Body of pancreas (tissue), 4 donors: Measurements from ENCODE around the gene UBAC1. TPM values are rescaled to one million over a fixed set of nuclear protein-coding genes. Genes with fewer than 3 reads are reported as not detected.
A peak's percentile ranks its signal among the peaks of the same experiment; 100 is the strongest.

Source experiments
- ATAC-seq: fragments of 150-250 bp; one replicate; pipeline ENCODE4 v1.9.1; 2016
- DNase-seq, 4 donors: peaks; one replicate each; pipeline ENCODE4 v3.0.0-alpha.2; 2019
- H3K27ac ChIP-seq, 4 donors: fragments of 200-600 bp; sonication (generic); 1 replicate in 3 of 4; 2 replicates in 1 of 4; pipeline versions ENCODE4 v1.5.1 to v1.6.1; 2016 to 2019; ENCODE audit warnings: mild to moderate bottlenecking in 1 of 4, mixed read lengths in 1 of 4, moderate library complexity in 1 of 4
- H3K27me3 ChIP-seq, 2 donors: fragments of 200-600 bp; sonication (generic); one replicate each; pipeline ENCODE4 v1.6.0; 2016; ENCODE audit warnings: mild to moderate bottlenecking in 1 of 2
- H3K36me3 ChIP-seq, 2 donors: fragments of 200-600 bp; sonication (generic); replicated peaks in 1 of 2; 2 replicates each; pipeline ENCODE4 v1.5.1; 2016; ENCODE audit warnings: low read depth in 2 of 2; ENCODE audit not compliant: insufficient read depth in 1 of 2
- H3K4me1 ChIP-seq: fragments of 200-600 bp; sonication (generic); one replicate; pipeline ENCODE4 v1.6.0; 2016
- H3K4me3 ChIP-seq, 2 donors: fragments of 200-600 bp; sonication (generic); 1 replicate in 1 of 2; 2 replicates in 1 of 2; pipeline ENCODE4 v1.5.1; 2016 to 2019
- H3K9me3 ChIP-seq, 3 donors: fragments of 200-600 bp; sonication (generic); 1 replicate in 2 of 3; 2 replicates in 1 of 3; pipeline ENCODE4 v1.5.1; 2016
- POLR2A ChIP-seq, 3 donors: fragments of 450-650 bp; IDR thresholded peaks; one replicate each; pipeline ENCODE4 v1.6.1; 2016; ENCODE audit warnings: antibody characterized with exemption in 3 of 3, mild to moderate bottlenecking in 2 of 3
- WGBS, 2 donors: methylation state at CpG; one replicate each; pipeline ENCODE4 v1.1.5; 2017; 5-methylcytosine and 5-hydroxymethylcytosine counted together
- intact Hi-C: fragments of 100-400 bp; cut with DNase I; formaldehyde crosslinking; loops from one replicate; pipeline ENCODE4 v1.15.1; 2023
- total RNA-seq, 2 donors: library from RNA; depleted of rRNA; stranded (reverse); fragments of >200 nt; gene quantifications; one replicate each; pipeline ENCODE4 v1.1.0, GENCODE V29; 2016
- TF ChIP-seq, protein P1 (sequence below), 7 experiments: fragments of 450-650 bp in 4 of 7; fragments of 200-600 bp in 3 of 7; sonication (generic) in 3 of 7; IDR thresholded peaks; one replicate each; pipeline ENCODE4 v1.5.1; 2016 to 2019; ENCODE audit warnings: antibody characterized with exemption in 7 of 7

UBAC1 gene
- total RNA-seq, 2 donors from 2014 or later = 17.4 to 25.4 TPM

DNA sequence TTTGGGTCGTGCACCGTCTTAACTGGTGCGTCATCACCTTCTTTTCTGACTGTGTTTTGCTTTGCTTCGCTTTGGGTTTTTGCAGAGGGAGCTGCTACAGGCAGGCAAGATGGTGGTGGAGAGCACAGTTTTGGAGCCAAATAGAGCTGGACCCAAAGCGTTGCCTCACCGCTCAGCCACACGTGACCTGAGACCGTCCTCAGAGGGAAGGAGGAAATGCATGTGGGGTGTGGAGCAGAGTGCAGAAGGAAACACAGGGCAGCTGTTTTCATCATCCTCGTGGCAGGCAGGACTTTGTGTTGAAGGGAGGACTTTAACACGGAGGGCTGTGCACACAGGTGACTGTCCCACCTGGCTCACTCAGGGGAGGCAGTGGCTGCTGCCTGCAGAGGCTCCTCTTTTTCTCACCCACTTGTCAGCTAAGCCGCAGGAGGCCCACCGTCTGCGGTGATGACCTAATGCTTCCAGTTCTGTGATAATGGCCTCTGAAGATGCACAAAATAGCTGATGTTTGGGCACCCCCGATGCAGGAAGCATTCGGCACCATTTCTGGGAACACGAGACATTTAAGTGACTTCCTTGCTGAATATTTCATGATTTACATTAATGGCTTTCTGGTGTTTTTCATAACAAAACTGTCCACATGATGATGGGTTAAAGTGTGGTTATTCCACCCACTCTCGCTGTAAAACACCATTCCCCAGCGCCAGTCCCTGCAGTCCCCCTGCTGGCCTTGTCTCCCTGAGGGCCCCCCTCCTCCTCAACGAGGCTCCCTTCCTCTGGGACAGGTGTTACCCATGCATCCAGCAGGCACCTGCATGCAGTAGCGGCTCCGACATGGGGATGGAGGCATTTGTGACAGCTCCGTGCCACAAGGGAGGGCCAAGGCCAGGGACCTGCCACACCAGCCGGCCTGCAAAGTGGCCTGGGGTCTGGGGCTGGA is 12.4 kb upstream of the UBAC1 start:
- H3K27ac ChIP-seq = no peak overlapping the region
- intact Hi-C loops = no loop called here
- TF ChIP-seq, protein P1, sequence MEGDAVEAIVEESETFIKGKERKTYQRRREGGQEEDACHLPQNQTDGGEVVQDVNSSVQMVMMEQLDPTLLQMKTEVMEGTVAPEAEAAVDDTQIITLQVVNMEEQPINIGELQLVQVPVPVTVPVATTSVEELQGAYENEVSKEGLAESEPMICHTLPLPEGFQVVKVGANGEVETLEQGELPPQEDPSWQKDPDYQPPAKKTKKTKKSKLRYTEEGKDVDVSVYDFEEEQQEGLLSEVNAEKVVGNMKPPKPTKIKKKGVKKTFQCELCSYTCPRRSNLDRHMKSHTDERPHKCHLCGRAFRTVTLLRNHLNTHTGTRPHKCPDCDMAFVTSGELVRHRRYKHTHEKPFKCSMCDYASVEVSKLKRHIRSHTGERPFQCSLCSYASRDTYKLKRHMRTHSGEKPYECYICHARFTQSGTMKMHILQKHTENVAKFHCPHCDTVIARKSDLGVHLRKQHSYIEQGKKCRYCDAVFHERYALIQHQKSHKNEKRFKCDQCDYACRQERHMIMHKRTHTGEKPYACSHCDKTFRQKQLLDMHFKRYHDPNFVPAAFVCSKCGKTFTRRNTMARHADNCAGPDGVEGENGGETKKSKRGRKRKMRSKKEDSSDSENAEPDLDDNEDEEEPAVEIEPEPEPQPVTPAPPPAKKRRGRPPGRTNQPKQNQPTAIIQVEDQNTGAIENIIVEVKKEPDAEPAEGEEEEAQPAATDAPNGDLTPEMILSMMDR (IDR thresholded peaks at IDR 0.05) = no peak
- TF ChIP-seq POLR2A (IDR thresholded peaks at IDR 0.05) = no peak

DNA sequence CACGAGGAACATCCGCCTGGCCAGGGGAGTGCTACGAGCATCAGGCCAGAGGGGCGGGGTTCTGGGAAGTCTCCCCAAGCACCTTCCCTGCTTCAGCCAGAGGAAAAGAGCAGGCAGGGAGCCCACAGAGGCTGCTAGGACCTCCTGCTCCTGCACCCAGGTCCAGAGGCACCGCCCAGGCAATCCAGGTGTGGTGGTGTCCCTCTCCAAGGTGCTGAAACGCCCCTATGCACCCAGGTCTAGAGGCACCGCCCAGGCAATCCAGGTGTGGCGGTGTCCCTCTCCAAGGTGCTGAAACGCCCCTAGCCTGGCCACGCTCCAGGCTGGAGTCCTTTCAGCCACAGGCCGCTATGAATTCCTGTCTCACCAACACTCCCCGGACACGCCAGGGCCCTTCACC is 10.7 kb upstream of the UBAC1 start:
- intact Hi-C loops = no loop called here
- 15 to 22% methylated on average over 9 to 13 of the region's 13 CpGs for WGBS, 2 donors
- ATAC-seq (peak; percentile 77), DNase-seq (peak; percentile 87 to 92 (median 88))
- H3K27me3 ChIP-seq = no peaks in the 10 kb centered on the region
- TF ChIP-seq, protein P1 (IDR thresholded peaks at IDR 0.05) = no peak
- no peak for TF ChIP-seq POLR2A (IDR thresholded peaks at IDR 0.05)
- no peak overlapping the region for H3K4me3 ChIP-seq
- peaks cover 15% of the 10 kb centered on the region for H3K4me1 ChIP-seq
- H3K36me3 ChIP-seq = no peaks in the 10 kb centered on the region
- no peaks in the 10 kb centered on the region for H3K9me3 ChIP-seq
- H3K27ac ChIP-seq = no peak overlapping the region

More for the DNA sequence above, 12.4 kb upstream of the UBAC1 start:
- ATAC-seq (no peak), DNase-seq (peak in 1 of 4 donors; percentile 30)
- 37 to 48% methylated on average over 17 to 23 of the region's 23 CpGs for WGBS, 2 donors
- no peaks in the 10 kb centered on the region for H3K36me3 ChIP-seq
- peaks cover 4% of the 10 kb centered on the region for H3K4me1 ChIP-seq
- H3K4me3 ChIP-seq = no peak overlapping the region
- no peaks in the 10 kb centered on the region for H3K9me3 ChIP-seq
- H3K27me3 ChIP-seq = no peaks in the 10 kb centered on the region

DNA sequence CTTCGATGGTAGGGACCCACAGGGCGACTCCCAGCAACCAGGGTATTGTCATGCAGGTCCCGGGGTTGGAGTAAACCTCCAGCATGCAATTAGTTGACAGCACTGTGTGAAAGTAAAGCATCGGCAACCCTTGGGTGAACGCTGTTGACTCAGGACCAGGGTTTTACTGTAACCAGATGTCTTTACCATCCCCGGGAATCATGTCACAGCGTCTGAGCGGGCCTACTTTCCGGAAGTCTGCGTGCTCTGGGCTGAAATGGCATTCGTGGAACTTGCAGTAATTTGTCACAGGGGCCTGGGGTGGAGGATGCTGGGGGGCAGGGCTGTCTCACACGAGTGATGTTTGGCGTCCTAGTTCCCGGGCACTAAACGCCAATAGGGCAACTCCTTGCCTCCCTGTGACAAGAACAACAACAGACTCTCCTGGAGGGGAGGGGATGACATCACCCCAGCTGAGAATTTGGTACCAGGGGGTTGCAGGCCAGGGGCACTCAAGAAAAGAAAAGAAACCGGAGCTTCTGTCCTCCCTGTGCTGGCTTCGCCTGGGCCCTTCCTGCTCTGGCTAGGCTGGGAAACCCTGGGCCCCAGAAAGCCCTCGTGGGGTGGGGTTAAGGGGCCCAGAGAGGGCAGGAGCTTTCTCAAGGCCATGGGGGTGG is 10.1 kb upstream of the UBAC1 start:
- no peak for DNase-seq
- no peaks in the 10 kb centered on the region for H3K27me3 ChIP-seq
- ATAC-seq = no peak
- no peaks in the 10 kb centered on the region for H3K36me3 ChIP-seq
- no peak for TF ChIP-seq POLR2A (IDR thresholded peaks at IDR 0.05)
- TF ChIP-seq, protein P1 (IDR thresholded peaks at IDR 0.05) = no peak
- WGBS, 2 donors = 43 to 55% methylated on average over 14 to 18 of the region's 18 CpGs
- intact Hi-C loops = no loop called here
- no peak overlapping the region for H3K4me3 ChIP-seq
- H3K9me3 ChIP-seq = no peaks in the 10 kb centered on the region
- H3K27ac ChIP-seq = no peak overlapping the region
- H3K4me1 ChIP-seq = peaks cover 19% of the 10 kb centered on the region

DNA sequence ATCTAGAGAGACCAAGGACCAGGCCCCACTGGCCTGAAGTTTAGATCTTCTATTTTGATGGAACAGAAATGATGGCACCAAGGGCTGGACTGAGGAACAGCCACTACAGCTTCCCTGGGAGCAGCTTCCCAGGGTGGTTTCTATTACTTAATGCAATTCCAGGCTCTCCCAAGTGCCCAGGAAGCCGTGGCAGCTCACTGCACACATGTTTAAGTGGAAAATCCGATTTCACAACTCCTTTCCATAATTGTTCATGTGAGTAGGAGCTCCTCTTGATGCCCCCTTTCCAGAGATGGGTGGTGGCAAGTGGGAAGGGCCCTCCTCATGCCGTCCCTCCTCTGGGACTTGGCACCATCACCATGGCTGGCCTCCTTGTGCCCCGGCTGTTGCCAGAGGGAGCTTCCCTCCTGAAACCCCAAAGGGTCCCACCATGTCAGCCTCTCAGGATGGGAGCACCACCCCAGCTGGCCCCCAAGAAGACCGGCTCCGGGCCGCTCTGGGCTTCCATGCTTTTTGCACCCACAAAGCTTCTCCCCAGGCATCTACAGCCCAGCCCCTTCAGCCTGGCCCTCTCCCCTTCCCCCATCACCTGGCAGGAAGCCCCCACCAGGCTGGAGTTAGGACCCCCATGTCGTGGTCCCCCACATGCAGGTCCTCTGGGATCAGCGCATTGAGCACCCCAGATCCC is 9.1 kb upstream of the UBAC1 start:
- intact Hi-C loops = no loop called here

More for the DNA sequence above, 9.1 kb upstream of the UBAC1 start:
- H3K4me1 ChIP-seq = peaks cover 19% of the 10 kb centered on the region
- no peaks in the 10 kb centered on the region for H3K9me3 ChIP-seq
- no peak for ATAC-seq
- no peak for TF ChIP-seq POLR2A (IDR thresholded peaks at IDR 0.05)
- TF ChIP-seq, protein P1 (IDR thresholded peaks at IDR 0.05) = no peak
- WGBS, 2 donors = 59 to 70% methylated on average over 7 to 9 of the region's 9 CpGs
- no peaks in the 10 kb centered on the region for H3K36me3 ChIP-seq
- H3K27me3 ChIP-seq = no peaks in the 10 kb centered on the region
- no peak overlapping the region for H3K4me3 ChIP-seq
- DNase-seq = no peak
- no peak overlapping the region for H3K27ac ChIP-seq
